Psoas muscle (tissue), 8 donors: ENCODE data around the gene COL5A1. TPM values are rescaled to one million over a fixed set of nuclear protein-coding genes. Genes with fewer than 3 reads are reported as not detected.

Source experiments
- ATAC-seq, 4 donors: fragments of 200-7000 bp; cut with Tn5 transposase; one replicate each; pipeline ENCODE4 v1.9.1; 2020; ENCODE audit warnings: moderate library complexity in 3 of 4, mild to moderate bottlenecking in 2 of 4
- DNase-seq, 2 donors: peaks; one replicate each; pipeline ENCODE4 v3.0.0-alpha.2; 2020
- H3K27ac ChIP-seq: fragments of 200-600 bp; one replicate; pipeline ENCODE4 v1.8.0; 2022
- H3K27me3 ChIP-seq, 3 donors: fragments of 200-600 bp in 1 of 3; one replicate each; pipeline versions ENCODE4 v1.6.1 to v1.8.0; 2013 to 2022; ENCODE audit warnings: low read length in 2 of 3, mild to moderate bottlenecking in 2 of 3, moderate library complexity in 1 of 3; ENCODE audit not compliant: insufficient read depth in 3 of 3
- H3K36me3 ChIP-seq, 2 donors: fragments of 200-600 bp in 1 of 2; one replicate each; pipeline versions ENCODE4 v1.6.1 to v1.8.0; 2013 to 2022; ENCODE audit warnings: low read depth in 1 of 2, mild to moderate bottlenecking in 1 of 2, moderate library complexity in 1 of 2; ENCODE audit not compliant: insufficient read depth in 1 of 2
- H3K4me1 ChIP-seq: fragments of 200-600 bp; one replicate; pipeline ENCODE4 v1.8.0; 2022
- H3K4me3 ChIP-seq: fragments of 200-600 bp; one replicate; pipeline ENCODE4 v1.8.0; 2022; ENCODE audit warnings: mild to moderate bottlenecking
- H3K9me3 ChIP-seq: fragments of 200-600 bp; one replicate; pipeline ENCODE4 v1.8.0; 2022
- CTCF ChIP-seq: fragments of 200-600 bp; IDR thresholded peaks from one replicate; pipeline ENCODE4 v1.8.0; 2022; ENCODE audit warnings: antibody characterized with exemption
- WGBS, 3 donors: extraction: QIAGEN DNeasy Blood & Tissue Kit; methylation state at CpG; one replicate each; pipeline versions ENCODE4 v1.1.6 to v1.1.7; 2013; 5-methylcytosine and 5-hydroxymethylcytosine counted together
- intact Hi-C, 2 donors: fragments of 100-400 bp; cut with DNase I; formaldehyde crosslinking; loops; one replicate each; pipeline versions ENCODE4 v1.11.0 to v1.14.2; 2022
- polyA plus RNA-seq, 3 donors: library from polyadenylated mRNA; stranded (reverse); fragments of 200-250 nt; gene quantifications; one replicate each; pipeline ENCODE4 v1.2.3, GENCODE V29; 2013
- total RNA-seq, 4 donors: library from RNA; stranded (reverse); fragmentation: NEBNext Ultra II Directional in 2 of 4; extraction: Animal tissue kit (Norgen Biotek cat#: 25700) in 2 of 4; gene quantifications; one replicate each; pipeline versions ENCODE4 v1.2.1 to v1.2.4, GENCODE V29; 2021 to 2023
- donor health status: healthy with polysubstance abuse.
- donor health status: DM: no; HTN: no; CAD: no; lungs with moderate emphysema.
- donor health status: Bipolar disorder and iron deficiency.
- donor health status: healthy.
- donor health status: DM: yes; HTN: yes; CAD: no.
- donor health status: DM: no; HTN: no; CAD: no.
- donor health status: DM: no; HTN: no; CAD: no.
- donor health status: DM: yes; HTN: yes; CAD: no.

Gene COL5A1
- total and polyA plus RNA-seq, 7 donors, result 1.7 to 11.3 (median 3.4) TPM

- 92 to 96% (median 94%) methylated on average over 11 of the region's 11 CpGs for WGBS, 3 donors
- H3K27ac ChIP-seq, result no peak overlapping the region
- DNase-seq (no peak), ATAC-seq (no peak)
- no peaks in the 10 kb centered on the region for H3K36me3 ChIP-seq
- intact Hi-C loops, result no loop called here
- H3K4me3 ChIP-seq, result no peak overlapping the region
- TF ChIP-seq CTCF, result no peak
- no peaks in the 10 kb centered on the region for H3K4me1 ChIP-seq
- H3K27me3 ChIP-seq, result peaks cover 0 to 13% (median 1%) of the 10 kb centered on the region in 3 donors
- H3K9me3 ChIP-seq, result no peaks in the 10 kb centered on the region
Measured at GRCh38 chr9:134886413-134886913, 244.9 kb downstream of the COL5A1 start.

- TF ChIP-seq CTCF, result no peak
- 92 to 96% (median 94%) methylated on average over 10 of the region's 10 CpGs for WGBS, 3 donors
- H3K36me3 ChIP-seq, result no peaks in the 10 kb centered on the region
- no peaks in the 10 kb centered on the region for H3K9me3 ChIP-seq
- no peak for DNase-seq
- H3K4me3 ChIP-seq, result no peak overlapping the region
- intact Hi-C loops, result no loop called here
- no peaks in the 10 kb centered on the region for H3K4me1 ChIP-seq
- peaks cover 0 to 9% (median 0%) of the 10 kb centered on the region in 3 donors for H3K27me3 ChIP-seq
- no peak overlapping the region for H3K27ac ChIP-seq
- no peak for ATAC-seq
Measured at GRCh38 chr9:134887219-134887618, 245.6 kb downstream of the COL5A1 start.

- no peak for ATAC-seq
- intact Hi-C loops, result no loop called here
- WGBS, 3 donors, result 77 to 80% (median 80%) methylated on average over 27 of the region's 27 CpGs
- Histone ChIP-seq H3K4me3 (no peak overlapping the region), H3K27me3 (peaks cover 0 to 3% (median 0%) of the 10 kb centered on the region in 3 donors), H3K9me3 (no peaks in the 10 kb centered on the region), H3K36me3 (no peaks in the 10 kb centered on the region), H3K27ac (no peak overlapping the region), H3K4me1 (no peaks in the 10 kb centered on the region)
- no peak for TF ChIP-seq CTCF
- DNase-seq, result no peak
Measured at GRCh38 chr9:134887686-134888602, 246.3 kb downstream of the COL5A1 start.

GRCh38 chr9:134888603-134889190, 247.1 kb downstream of the COL5A1 start:
- Histone ChIP-seq H3K36me3 (no peaks in the 10 kb centered on the region), H3K9me3 (no peaks in the 10 kb centered on the region), H3K4me3 (no peak overlapping the region), H3K27me3 (no peaks in the 10 kb centered on the region), H3K27ac (no peak overlapping the region), H3K4me1 (no peaks in the 10 kb centered on the region)
- DNase-seq, result no peak
- peak; percentile 60 to 78 (median 64) for ATAC-seq
- no peak for TF ChIP-seq CTCF
- 45 to 59% (median 51%) methylated on average over 14 of the region's 14 CpGs for WGBS, 3 donors
- intact Hi-C loops, result no loop called here
